Midbrain (tissue), 1 donor: ENCODE results near the gene GLDN.
"Not testable (repeated sequence)": the region's sequence is repeated elsewhere in the genome, so short reads cannot be mapped to it uniquely, and the experiment has no call there.

Source experiments
- DNase-seq: peaks from one replicate; lab custom pipeline; 2025; lab: John Stamatoyannopoulos, UW

The GLDN gene

GRCh38 chr15:51387699-51388041, 46.2 kb downstream of the GLDN start:
- no peak for DNase-seq

GRCh38 chr15:51388726-51389125, 47.3 kb downstream of the GLDN start:
- no peak for DNase-seq

- no peak for DNase-seq
Observed at GRCh38 chr15:51390241-51390965, 48.9 kb downstream of the GLDN start.

GRCh38 chr15:51390966-51391422, 49.5 kb downstream of the GLDN start:
- no peak for DNase-seq

- no peak for DNase-seq
Observed at GRCh38 chr15:51396921-51397320, 55.5 kb downstream of the GLDN start.

GRCh38 chr15:51398626-51399025, 57.2 kb downstream of the GLDN start:
- no peak for DNase-seq

GRCh38 chr15:51401051-51401780, 59.8 kb downstream of the GLDN start:
- no peak for DNase-seq

GRCh38 chr15:51401872-51402517, 60.5 kb downstream of the GLDN start:
- peak; percentile 8 for DNase-seq

GRCh38 chr15:51403072-51403878, 61.8 kb downstream of the GLDN start:
- peak; percentile 27 for DNase-seq

GRCh38 chr15:51403946-51404695, 62.7 kb downstream of the GLDN start:
- DNase-seq = no peak

GRCh38 chr15:51405693-51406523, 64.5 kb downstream of the GLDN start:
- DNase-seq = peak; percentile 39

- DNase-seq = no peak
Observed at GRCh38 chr15:51414256-51414860, 72.9 kb downstream of the GLDN start.

- DNase-seq = no peak
Observed at GRCh38 chr15:51416129-51416528, 74.7 kb downstream of the GLDN start.

GRCh38 chr15:51423040-51423439, 81.6 kb downstream of the GLDN start:
- not testable (repeated sequence) for DNase-seq

GRCh38 chr15:51424780-51425179, 83.3 kb downstream of the GLDN start:
- no peak for DNase-seq

GRCh38 chr15:51425517-51426040, 84.1 kb downstream of the GLDN start:
- no peak for DNase-seq

- no peak for DNase-seq
Observed at GRCh38 chr15:51438526-51438925, 97.1 kb downstream of the GLDN start.

GRCh38 chr15:51443282-51443914, 101.9 kb downstream of the GLDN start:
- DNase-seq = no peak

GRCh38 chr15:51444112-51444511, 102.7 kb downstream of the GLDN start:
- DNase-seq = no peak
